GM12875 (cell line): Measurements from ENCODE around the gene IL19.

Experiments used
- H3K4me3 ChIP-seq: one replicate; pipeline ENCODE4 v1.5.1; 2011; ENCODE audit warnings: low read depth, low read length, control low read depth
- TF ChIP-seq, protein P1 (sequence below): IDR thresholded peaks from 2 replicates; pipeline ENCODE4 v1.5.1; 2011; ENCODE audit warnings: low read depth, mild to moderate bottlenecking, control low read depth, inconsistent platforms, low read length, moderate library complexity, borderline replicate concordance; ENCODE audit not compliant: insufficient read depth

The IL19 gene

DNA sequence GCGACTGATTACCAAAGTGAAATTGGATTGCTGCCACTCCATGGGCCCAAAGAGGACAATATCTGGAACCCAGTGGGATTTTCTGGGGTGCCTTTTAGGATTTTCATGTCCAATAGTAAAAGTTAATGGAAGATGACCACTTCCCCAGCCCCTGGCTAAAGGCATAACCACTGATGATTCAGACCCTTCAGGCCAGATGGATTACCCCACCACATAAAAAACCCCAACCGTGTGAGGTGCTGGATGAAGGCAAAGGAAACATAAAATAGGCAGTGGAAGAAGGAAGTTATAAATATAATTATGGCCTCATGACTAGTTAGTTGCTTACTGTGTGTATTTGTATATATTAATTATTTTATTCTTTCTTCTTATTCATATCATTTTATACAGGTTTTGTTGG is 41.9 kb downstream of the IL19 start:
- TF ChIP-seq, protein P1, sequence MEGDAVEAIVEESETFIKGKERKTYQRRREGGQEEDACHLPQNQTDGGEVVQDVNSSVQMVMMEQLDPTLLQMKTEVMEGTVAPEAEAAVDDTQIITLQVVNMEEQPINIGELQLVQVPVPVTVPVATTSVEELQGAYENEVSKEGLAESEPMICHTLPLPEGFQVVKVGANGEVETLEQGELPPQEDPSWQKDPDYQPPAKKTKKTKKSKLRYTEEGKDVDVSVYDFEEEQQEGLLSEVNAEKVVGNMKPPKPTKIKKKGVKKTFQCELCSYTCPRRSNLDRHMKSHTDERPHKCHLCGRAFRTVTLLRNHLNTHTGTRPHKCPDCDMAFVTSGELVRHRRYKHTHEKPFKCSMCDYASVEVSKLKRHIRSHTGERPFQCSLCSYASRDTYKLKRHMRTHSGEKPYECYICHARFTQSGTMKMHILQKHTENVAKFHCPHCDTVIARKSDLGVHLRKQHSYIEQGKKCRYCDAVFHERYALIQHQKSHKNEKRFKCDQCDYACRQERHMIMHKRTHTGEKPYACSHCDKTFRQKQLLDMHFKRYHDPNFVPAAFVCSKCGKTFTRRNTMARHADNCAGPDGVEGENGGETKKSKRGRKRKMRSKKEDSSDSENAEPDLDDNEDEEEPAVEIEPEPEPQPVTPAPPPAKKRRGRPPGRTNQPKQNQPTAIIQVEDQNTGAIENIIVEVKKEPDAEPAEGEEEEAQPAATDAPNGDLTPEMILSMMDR: no peak
- H3K4me3 ChIP-seq: no peak overlapping the region

DNA sequence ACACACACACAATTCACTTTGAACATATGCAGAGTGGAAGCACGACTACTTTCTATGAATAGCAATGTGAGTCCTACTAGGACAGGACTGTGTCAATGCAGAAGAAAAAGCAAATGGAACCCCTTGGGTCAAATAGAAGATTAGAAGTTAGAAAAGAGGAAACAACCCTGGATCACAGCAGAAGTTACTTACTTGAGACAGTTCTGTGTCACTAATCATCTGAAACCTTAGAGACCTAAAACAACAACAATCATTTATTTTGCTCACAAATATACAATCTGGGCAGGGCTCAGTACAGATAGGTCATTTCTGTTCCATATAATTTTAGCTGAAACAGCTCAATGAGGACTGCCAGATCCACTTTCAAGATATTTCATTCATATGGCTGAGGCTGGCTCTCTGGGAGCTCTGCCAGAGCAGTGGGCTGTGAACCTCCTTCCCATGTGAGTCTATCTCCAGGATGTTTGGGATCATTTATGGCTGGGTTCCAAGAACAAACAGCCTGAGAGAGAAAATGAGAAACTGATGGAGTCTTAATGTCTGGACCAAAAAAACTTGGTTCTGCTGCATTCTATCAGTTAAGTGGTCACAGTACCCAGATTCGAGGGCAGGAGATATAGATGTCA is 44.3 kb downstream of the IL19 start:
- no peak overlapping the region for H3K4me3 ChIP-seq
- TF ChIP-seq, protein P1: no peak

DNA sequence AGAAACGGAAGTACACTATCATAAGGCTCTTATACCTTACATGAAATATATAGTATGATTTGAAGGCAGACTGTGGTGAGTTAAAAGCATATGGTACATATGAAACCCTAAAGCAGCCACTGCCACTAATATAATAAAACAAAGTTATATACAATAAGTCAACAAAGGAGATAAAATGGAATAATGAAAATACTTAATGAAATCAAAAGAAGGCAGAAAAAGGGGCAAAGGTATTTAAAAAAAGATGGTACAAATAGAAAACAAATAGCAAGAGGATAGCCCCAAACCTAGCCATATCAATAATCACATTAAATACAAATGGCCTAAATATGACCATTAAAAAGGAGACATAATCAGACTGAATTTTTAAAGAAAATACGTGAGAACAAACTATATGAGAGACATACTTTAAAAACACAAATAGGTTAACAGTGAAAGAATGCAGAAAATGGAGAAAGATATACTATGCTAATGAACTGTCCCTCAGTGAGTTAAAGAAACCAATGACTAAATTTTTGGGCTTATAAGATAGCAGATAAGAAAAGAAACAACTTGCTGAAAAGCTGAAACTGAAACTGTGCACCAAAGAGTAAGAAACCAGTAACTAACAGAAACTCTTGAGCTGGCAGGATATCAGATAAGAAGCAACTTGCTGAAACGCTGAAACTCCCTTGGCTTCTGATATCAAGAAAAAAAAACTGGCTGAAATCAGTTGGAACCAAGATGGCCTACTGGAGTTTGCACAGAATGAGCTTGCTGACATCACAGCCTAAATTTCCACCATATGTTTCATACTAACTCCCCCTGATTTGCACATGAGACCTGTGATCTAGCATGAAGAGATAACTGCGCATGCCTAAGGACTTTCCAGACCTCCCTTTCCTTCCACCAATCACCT is 46.1 kb downstream of the IL19 start:
- TF ChIP-seq, protein P1: no peak
- H3K4me3 ChIP-seq: no peak overlapping the region

DNA sequence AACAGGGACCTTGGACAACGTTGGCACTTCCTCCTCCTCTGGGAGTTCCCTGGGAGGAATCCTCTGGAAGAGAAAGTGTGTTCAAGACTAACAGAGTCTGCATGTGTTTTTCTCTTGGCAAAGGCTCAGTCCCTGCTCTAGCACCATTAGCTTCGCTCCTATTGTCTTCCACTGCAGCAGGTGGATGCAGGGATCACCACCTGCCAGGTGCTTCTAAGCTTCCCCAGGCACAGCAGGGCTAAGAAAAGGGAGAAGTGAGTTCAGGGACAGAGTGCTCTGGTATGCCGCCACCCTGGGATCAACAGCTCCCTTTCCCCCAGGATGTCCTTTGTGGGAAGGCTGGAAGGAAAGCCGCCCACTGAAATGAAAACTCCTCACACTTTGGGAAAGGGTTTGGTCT is 50.9 kb downstream of the IL19 start:
- no peak overlapping the region for H3K4me3 ChIP-seq
- TF ChIP-seq, protein P1: no peak

DNA sequence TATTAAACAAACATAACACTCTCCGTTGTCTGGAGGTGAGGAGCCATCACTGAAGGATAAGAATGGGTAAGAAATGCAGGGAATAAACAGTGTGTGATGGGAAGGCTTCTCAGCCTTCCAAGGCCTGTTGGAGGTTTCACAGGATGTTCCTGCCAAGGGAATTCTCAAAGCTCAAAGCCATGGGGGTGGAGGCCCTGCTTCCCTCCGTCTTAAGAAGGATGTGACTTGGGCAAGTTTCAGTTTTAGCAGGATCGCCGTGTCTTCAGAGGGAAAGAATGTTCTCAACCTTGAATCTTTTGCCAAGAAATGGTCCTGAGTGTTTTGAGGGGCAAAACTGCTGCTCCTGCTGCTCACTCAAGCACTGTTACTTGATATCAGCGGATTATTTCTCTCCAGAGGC is 53.2 kb downstream of the IL19 start:
- H3K4me3 ChIP-seq: no peak overlapping the region
- TF ChIP-seq, protein P1: no peak

DNA sequence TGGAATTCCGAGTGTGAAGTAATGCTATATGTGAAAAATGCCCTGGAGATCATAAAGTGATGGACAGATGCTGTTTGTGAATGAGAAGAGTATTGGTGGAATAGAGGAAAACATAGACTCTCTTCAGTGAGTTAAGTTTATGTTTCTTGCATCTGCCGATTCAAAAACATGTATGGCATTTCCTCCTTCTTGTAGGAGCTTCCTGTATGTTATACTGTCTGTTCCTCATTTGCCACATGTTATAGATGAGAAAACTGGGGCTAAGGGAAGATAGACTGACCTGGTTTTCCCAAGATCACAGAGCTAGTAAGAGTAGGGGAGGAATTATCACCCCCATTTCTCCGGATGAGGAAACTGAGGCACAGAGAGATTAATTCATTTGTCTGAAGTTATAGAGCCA is 53.8 kb downstream of the IL19 start:
- no peak overlapping the region for H3K4me3 ChIP-seq
- TF ChIP-seq, protein P1: no peak

DNA sequence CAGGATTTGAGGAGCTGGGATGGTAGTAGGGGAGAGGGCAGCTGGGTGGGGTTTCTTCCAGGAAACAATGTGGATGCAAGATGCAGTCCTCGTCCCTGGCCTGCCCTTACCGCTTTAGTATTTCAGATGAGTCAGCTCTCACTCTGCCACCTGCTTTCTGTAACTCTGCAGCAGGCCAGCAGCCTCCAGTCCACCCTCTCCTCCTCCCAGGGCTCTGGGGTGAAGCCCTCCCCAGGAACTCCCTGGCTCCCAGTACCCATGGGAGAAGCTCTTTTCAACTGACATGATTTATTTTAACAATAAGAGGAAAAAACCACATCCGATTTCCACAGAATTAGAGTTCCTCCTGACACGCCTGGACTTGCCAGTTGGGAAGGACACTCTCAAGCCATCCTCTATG is 55.8 kb downstream of the IL19 start:
- TF ChIP-seq, protein P1: no peak
- H3K4me3 ChIP-seq: no peak overlapping the region
